Measurements from ENCODE around the gene PLXNA1.

PLXNA1 gene

GRCh38 chr3:127031845-127032244, 48.9 kb downstream of the PLXNA1 start:
- DNase-seq (ENCODE audit: low read depth in 1 of 2, low spot score in 1 of 2) = no peak
- Histone ChIP-seq H3K27me3 (ENCODE audit: insufficient read depth, poor library complexity, severe bottlenecking) (no peaks in the 10 kb centered on the region), H3K4me3 (replicated peaks; ENCODE audit: insufficient read depth, low read length) (no peak overlapping the region), H3K27ac (replicated peaks) (no peak overlapping the region)
- TF ChIP-seq CTCF (IDR thresholded peaks at IDR 0.05; ENCODE audit: insufficient read depth, low read length) = no peak
- no peak for TF ChIP-seq SPI1 (IDR thresholded peaks at IDR 0.05; ENCODE audit: borderline replicate concordance, low read depth)
- TF ChIP-seq REST (IDR thresholded peaks at IDR 0.05; ENCODE audit: insufficient replicate concordance, low read depth) = no peak
- no peak for TF ChIP-seq GABPA (IDR thresholded peaks at IDR 0.05; ENCODE audit: low read depth)
- no peak for TF ChIP-seq POLR2AphosphoS5 (IDR thresholded peaks at IDR 0.05; ENCODE audit: low read depth)

- DNase-seq (ENCODE audit: low read depth in 1 of 2, low spot score in 1 of 2) = no peak
- H3K27me3 ChIP-seq (ENCODE audit: insufficient read depth, poor library complexity, severe bottlenecking) = no peaks in the 10 kb centered on the region
- no peak overlapping the region for H3K27ac ChIP-seq (replicated peaks)
- H3K4me3 ChIP-seq (replicated peaks; ENCODE audit: insufficient read depth, low read length) = no peak overlapping the region
- TF ChIP-seq GABPA (IDR thresholded peaks at IDR 0.05; ENCODE audit: low read depth) (no peak), CTCF (IDR thresholded peaks at IDR 0.05; ENCODE audit: insufficient read depth, low read length) (no peak), POLR2AphosphoS5 (IDR thresholded peaks at IDR 0.05; ENCODE audit: low read depth) (no peak), REST (IDR thresholded peaks at IDR 0.05; ENCODE audit: insufficient replicate concordance, low read depth) (no peak), SPI1 (IDR thresholded peaks at IDR 0.05; ENCODE audit: borderline replicate concordance, low read depth) (no peak)
Measured at GRCh38 chr3:127032296-127032990, 49.5 kb downstream of the PLXNA1 start.

All from HL-60 (cell line).